ENCODE measurements around the gene PPP1R8. TPM values are rescaled to one million over a fixed set of nuclear protein-coding genes. Genes with fewer than 3 reads are reported as not detected.

PPP1R8 gene
- total RNA-seq, 1 experiment from 2014 or later: 39.5 TPM

GRCh38 chr1:27876341-27877114, 45.9 kb downstream of the PPP1R8 start:
- Mint-ChIP-seq H3K36me3 (0 out of 2 replicates have a peak, but pooled peaks cover 3% of the 10 kb centered on the region), H3K27me3 (ENCODE audit: low read depth) (peaks cover 6% of the 10 kb centered on the region), H3K27ac (no peak overlapping the region), H3K9me3 (no peaks in the 10 kb centered on the region), H3K4me1 (peaks cover 7% of the 10 kb centered on the region), H3K4me3 (no peak overlapping the region)
- TF ChIP-seq TEAD4 (CRISPR knock-in tag; IDR thresholded peaks at IDR 0.05) (no peak), EMX1 (CRISPR knock-in tag; IDR thresholded peaks at IDR 0.05) (no peak), TEAD1 (CRISPR knock-in tag; IDR thresholded peaks at IDR 0.05) (no peak), MAX (CRISPR knock-in tag; IDR thresholded peaks at IDR 0.05) (no peak), MYBL2 (CRISPR knock-in tag; IDR thresholded peaks at IDR 0.05) (no peak), JUN (CRISPR knock-in tag; IDR thresholded peaks at IDR 0.05) (no peak), ATF2 (CRISPR knock-in tag; IDR thresholded peaks at IDR 0.05; ENCODE audit: borderline replicate concordance, low read depth) (no peak), ZNF317 (CRISPR knock-in tag; IDR thresholded peaks at IDR 0.05; ENCODE audit: borderline replicate concordance, low read depth) (no peak), ZNF281 (CRISPR knock-in tag; IDR thresholded peaks at IDR 0.05) (no peak), CBFB (CRISPR knock-in tag; IDR thresholded peaks at IDR 0.05; ENCODE audit: low read depth) (no peak), HMGXB4 (CRISPR knock-in tag; IDR thresholded peaks at IDR 0.05) (no peak), AR (CRISPR knock-in tag; IDR thresholded peaks at IDR 0.05) (no peak)
- DNase-seq (ENCODE audit: low spot score): no peak
- ChIA-PET CTCF (interaction anchor here (1.2 kb wide), 1 partner anchor 207 kb away, joined by 3 read pairs; no protein-coding TSS in a partner anchor), POLR2A (interaction anchor here (0.6 kb wide), 1 partner anchor 11 kb away, joined by 13 read pairs; no protein-coding TSS in a partner anchor)
- ATAC-seq: no peak

GRCh38 chr1:27877115-27877416, 46.5 kb downstream of the PPP1R8 start:
- Mint-ChIP-seq H3K4me1 (peaks cover 4% of the 10 kb centered on the region), H3K27ac (no peak overlapping the region), H3K9me3 (no peaks in the 10 kb centered on the region), H3K4me3 (no peak overlapping the region), H3K36me3 (0 out of 2 replicates have a peak, but pooled peaks cover 3% of the 10 kb centered on the region), H3K27me3 (ENCODE audit: low read depth) (peaks cover 6% of the 10 kb centered on the region)
- CTCF ChIA-PET: interaction anchor here (1.2 kb wide), 1 partner anchor 208 kb away, joined by 3 read pairs; no protein-coding TSS in a partner anchor
- POLR2A ChIA-PET: interaction anchor here (0.6 kb wide), 1 partner anchor 11 kb away, joined by 13 read pairs; no protein-coding TSS in a partner anchor
- no peak for TF ChIP-seq ZNF138 (CRISPR knock-in tag; conservative IDR thresholded peaks at IDR 0.05)
- no peak for TF ChIP-seq E2F5 (CRISPR knock-in tag; IDR thresholded peaks at IDR 0.05)
- TF ChIP-seq ATF3 (CRISPR knock-in tag; conservative IDR thresholded peaks at IDR 0.05): no peak
- DNase-seq (ENCODE audit: low spot score) (no peak), ATAC-seq (no peak)

Data from WTC11 (cell line).